Left colon (tissue), 2 donors: Measurements from ENCODE around the gene ARL2. TPM values are rescaled to one million over a fixed set of nuclear protein-coding genes. Genes with fewer than 3 reads are reported as not detected.

Experiments used
- ATAC-seq: fragments of 200-7000 bp; cut with Tn5 transposase; one replicate; pipeline ENCODE4 v1.9.1; 2020; ENCODE audit warnings: mild to moderate bottlenecking, moderate library complexity
- DNase-seq, 2 donors: peaks; one replicate each; pipeline ENCODE4 v3.0.0-alpha.2; 2020
- intact Hi-C, 2 donors: fragments of 100-400 bp; cut with DNase I in 1 of 2; cut with micrococcal nuclease in 1 of 2; formaldehyde crosslinking; loops; one replicate each; pipeline versions ENCODE4 v1.11.2 to v1.14.0; 2022; cut with DNase I, micrococcal nuclease
- total RNA-seq, 2 donors: library from RNA; stranded (reverse); fragmentation: NEBNext Ultra II Directional; extraction: Animal tissue kit (Norgen Biotek cat#: 25700); gene quantifications; one replicate each; pipeline ENCODE4 v1.2.1, GENCODE V29; 2021
- donor health status: DM: no; HTN: no; CAD: no.
- donor health status: DM: yes; HTN: yes; CAD: no.

The ARL2 gene
- total RNA-seq, 2 donors from 2014 or later = 59.1 to 60.3 TPM

DNA sequence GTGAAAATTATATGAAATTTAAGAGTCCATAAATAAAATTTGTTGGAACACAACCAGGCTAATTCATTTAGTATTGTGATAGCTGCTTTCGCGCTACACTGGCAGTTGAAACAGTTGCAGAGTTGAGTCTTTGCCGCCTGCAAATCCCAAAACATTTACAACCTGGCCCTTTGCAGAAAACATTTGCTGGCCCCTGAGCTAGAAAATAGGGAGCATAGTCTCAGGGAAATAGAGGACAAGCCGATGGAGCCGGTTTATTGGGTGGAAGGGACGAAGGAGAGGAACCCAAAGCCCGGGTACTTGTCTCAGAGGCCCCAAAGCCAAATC lies 26.5 kb downstream of the ARL2 start:
- ATAC-seq (no peak), DNase-seq (no peak)
- intact Hi-C loops = no loop called here

DNA sequence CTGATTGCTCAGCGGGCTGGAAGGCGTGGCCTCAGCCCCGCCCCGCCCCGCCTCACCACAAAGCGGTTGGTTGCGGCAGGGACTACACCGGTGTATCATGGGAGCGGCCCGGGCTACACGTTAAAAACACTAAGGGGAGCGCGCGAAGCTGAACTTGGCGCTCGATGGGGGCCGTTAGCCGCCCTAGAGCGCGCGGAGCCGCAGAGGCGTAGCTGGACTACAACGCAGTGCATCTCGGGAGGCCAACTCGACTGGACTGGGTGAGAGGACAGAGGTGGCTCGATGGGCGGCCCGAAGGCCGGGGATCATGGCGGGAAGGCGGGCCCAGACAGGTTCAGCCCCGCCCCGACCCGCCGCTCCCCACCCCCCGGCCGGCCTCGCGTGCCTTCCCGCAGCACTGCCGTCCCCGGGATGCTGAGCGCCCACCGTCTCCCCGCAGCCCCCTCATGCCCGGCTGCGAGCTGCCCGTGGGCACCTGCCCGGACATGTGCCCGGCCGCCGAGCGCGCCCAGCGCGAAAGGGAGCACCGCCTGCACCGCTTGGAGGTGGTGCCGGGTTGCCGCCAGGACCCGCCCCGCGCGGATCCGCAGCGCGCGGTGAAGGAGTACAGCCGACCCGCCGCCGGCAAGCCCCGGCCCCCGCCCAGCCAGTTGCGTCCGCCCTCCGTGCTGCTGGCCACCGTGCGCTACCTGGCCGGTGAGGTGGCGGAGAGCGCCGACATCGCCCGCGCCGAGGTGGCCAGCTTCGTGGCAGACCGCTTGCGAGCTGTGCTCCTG lies 27.1 kb downstream of the ARL2 start, which contains the start of gene SAC3D1:
Gene SAC3D1 (plus strand): TSS at position 364 of the 776 bp plus-strand sequence. CDS start 83 bp downstream, at position 447.
- DNase-seq (peak; percentile 93 to 94), ATAC-seq (peak; percentile 92)
- intact Hi-C loops = no loop called here

DNA sequence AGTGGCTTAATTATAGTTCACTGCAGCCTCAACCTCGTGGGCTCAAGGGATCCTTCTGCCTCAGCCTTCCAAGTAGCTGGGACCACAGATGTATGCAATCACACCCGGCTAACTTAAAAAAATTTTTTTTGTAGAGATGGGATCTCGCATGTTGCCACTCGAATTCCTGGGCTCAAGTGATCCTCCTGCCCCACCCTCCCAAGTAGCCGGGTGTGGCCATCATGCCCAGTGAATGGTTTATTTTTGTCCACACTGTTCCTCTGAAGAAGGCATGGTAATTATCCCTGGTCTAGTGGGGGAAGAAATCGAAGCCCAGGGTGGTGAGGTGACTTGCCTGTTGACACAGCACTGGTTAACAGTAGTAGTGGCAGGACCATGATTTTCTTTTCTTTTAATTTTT lies 28.9 kb downstream of the ARL2 start:
- no peak for DNase-seq
- ATAC-seq = no peak
- intact Hi-C loops = no loop called here

DNA sequence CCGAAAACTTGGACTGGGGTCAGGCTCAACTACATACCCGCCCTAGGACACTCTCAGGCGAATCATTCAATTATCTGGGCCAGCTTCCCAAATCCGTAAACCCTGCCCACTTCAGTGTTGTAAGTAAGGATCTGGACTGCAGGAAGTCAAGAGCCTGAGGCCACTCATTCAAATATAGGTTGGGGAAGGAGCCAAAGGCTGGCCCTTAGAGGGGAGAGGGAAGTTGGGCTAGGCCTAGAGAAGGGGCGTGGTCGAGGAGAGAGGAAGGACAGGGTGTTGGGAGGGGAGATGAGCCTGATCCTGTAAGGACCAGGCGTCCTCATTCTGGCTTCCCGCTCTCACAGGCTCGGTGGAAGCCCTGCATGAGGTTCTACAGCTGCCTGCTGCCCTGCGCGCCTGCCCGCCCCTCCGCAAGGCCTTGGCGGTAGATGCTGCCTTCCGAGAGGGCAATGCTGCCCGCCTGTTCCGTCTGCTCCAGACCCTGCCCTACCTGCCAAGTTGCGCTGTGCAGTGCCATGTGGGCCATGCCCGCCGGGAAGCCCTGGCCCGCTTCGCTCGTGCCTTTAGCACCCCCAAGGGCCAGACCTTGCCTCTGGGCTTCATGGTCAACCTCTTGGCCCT lies 30.0 kb downstream of the ARL2 start:
- DNase-seq (peak in 1 of 2 donors; percentile 47), ATAC-seq (no peak)
- intact Hi-C loops = no loop called here

DNA sequence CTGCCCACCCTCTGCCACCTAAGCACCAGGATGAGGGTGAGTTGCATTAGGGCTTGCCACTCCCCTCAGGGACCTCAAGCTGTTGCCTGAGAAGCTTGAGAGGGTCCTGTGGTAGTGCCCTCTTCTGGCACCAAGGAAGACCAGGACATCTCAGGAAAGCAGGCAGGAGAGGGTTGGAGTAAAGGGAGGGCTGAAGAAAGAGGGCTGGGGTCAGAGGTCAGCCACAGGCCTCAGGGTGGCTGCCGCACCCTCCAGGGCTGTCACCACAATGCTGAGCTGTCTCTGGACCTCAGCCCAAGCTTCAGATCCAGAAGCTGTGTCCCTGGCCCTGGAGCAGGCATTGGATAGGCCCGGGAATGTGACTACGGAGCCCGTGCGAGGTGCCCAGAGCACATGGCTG lies 31.1 kb downstream of the ARL2 start:
- no peak for ATAC-seq

DNA sequence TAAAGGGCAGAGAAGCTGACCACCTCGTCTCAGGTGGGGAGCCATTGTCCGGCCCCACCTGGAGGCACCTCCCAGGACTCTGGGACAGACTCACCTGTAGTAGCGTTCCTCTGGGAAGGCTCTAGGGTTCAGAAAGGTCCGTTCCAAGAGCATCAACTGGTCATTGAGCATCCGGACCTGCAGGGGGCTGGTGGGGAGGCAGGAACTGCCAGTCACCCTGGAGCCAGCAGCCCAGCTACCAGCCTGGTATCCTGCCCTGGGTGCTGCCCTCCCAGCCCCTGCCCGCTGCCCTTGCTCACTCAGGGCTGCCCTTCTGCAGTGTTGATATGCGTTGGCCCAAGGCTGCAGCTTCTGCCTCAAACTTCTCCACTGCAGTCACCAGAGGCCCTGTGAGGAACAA lies 31.8 kb downstream of the ARL2 start:
- no peak for DNase-seq
- no peak for ATAC-seq
- intact Hi-C loops = no loop called here

More for the DNA sequence above, 31.1 kb downstream of the ARL2 start:
- intact Hi-C loops = no loop called here
- no peak for DNase-seq

DNA sequence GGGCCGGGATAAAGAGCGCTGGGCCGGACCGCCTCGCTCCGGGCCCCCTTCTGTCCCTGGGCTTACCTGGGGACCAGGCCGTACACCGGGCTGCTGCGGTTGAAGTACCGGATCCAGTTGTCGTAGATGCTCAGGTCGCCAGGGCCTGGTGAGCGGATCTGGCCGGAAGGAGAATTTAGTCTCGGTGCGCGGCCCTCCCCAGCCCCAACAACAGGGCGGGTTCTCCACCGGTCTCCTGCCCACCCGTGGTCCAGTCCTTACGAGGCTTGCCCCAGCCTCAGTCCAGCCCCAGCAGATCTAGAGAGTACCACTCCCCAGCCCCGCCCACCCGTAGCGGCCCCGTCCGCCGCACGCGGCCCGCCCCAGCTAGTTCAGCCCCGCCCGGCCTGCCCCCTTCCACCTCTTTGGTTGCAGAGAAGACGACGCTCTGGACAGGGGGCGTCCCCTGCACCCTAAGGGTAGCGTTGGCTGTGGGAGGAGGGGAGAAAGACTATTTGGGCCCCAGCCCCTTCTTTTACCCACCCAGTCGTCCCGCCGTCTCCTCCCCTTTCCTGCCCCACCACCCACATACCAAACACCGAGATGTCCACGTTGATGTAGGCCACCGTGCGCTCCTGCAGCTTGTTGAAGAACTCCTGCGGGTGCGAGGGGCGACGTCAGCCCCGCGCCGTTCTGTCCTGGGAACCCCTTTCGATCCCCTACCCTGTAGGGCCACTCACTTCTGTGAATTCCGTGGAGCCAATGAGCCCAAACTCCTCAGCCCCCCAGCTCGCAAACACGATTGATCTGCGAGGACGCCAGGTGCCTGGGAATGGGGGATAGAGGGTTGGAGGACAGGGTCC lies 33.8 kb downstream of the ARL2 start:
- peak in 1 of 2 donors; percentile 40 for DNase-seq
- intact Hi-C loops = no loop called here
- peak; percentile 19 for ATAC-seq

DNA sequence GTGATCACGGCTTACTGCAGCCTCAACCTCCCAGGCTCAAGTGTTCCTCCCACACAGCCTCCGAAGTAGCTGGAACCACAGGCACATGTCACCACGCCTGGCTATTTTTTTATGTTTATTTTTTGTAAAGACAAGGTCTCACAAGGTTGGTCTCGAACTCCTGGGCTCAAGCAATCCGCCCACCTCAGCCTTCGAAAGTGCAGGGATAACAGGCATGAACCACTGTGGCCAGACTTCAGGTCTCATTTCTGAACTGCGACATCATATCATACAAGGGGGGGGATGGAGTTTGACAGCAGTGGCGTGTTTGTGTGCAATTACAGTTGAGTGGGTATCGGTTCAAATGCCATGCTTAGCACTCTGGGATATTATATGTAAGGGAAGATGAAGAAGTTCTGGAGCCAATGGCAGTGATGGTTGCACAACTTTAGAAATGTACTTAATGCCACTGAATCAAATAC lies 37.5 kb downstream of the ARL2 start:
- DNase-seq (no peak), ATAC-seq (no peak)
- intact Hi-C loops = no loop called here

DNA sequence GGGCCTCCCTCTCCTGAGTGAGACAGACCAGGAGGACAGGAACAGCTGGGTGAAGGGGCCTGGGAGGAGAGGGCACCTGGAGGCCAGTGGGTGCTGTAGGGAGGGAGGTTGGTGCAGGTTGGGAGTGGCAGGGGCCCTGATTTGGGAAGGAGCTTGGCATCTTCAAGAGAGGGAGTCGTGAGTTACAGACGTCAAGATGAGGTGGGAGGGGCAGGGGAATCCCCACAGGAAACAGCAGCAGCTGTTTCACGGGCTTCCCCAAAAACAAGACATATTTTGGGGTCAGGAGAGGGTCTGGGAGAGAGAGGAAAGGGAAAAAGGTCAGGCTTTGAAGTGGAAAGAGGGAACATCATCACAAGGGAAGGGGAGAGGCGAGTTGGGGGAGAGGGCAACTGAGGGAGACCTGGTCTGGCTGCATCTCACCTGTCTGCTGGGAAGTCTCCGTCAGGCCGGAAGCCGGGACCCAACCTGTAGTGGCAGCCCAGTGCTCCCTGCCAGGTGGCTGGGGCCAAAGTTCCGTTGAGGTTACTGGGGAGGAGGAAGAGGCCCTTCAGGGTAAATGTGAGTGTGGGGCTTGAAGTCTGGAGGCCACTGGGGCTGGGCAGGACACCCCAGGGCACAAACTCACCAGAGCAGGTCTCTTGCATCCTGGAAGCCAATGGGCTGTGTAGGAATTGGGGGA lies 40.0 kb downstream of the ARL2 start:
- peak; percentile 23 for ATAC-seq
- no peak for DNase-seq
- intact Hi-C loops = no loop called here

DNA sequence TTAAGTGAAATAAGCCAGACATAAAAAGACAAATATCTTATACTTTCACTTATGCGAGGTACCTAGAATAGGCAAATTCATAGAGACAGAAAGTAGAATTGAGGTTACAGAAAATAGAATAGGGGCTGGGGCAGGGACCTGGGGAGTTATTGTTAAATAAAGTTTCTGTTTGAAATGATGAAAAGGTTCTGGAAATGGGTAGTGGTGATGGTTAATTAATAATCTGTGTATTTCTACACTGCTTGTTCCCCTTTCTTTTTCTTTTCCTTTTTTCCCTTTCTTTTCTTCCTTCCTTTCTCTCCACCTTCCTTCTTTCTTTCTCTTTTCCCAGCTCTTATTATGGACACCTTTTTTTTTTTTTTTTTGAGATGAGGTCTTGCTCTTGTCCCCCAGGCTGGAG lies 41.6 kb downstream of the ARL2 start:
- DNase-seq = no peak
- ATAC-seq = no peak
- intact Hi-C loops = no loop called here

DNA sequence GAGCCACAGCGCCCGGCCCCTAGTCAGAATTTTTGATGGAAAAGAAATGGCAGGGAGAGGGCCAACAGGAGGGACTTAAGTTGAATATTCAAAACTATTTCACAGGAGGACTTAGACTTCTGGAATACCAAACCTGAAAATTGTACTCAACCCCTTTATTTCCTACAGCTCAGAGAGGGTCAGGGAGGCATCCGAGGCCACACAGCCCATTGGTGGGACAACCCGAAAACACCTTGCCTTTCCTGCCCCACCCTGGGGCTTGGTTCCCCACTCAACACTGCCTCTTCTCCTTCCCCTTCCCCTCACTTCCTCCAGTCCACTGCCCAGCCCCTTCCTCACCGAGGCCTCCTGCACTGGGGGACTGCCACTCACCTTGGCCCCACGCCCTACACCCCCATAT lies 43.0 kb downstream of the ARL2 start:
- intact Hi-C loops = no loop called here
- DNase-seq = no peak
- ATAC-seq = no peak

DNA sequence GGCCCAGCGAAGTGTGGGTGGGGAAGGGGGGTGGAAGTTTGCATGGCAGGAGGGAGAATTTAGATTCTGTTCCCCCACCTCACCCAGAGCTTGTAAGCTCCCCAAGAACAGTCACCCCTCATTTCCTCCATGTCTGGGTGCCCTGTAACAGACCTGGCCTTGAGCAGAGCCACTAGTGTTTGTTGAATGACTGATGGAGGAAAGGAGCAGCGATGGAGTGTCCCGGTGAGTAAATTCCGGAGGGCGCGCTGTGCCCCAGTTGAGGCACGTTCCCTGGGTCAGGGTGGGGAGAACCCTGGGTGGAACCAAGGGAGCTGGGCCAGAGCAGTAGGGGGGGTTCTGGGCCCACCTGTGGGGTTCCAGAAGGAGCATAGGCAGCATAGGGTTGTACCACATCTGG lies 43.6 kb downstream of the ARL2 start:
- intact Hi-C loops = no loop called here
- no peak for ATAC-seq

DNA sequence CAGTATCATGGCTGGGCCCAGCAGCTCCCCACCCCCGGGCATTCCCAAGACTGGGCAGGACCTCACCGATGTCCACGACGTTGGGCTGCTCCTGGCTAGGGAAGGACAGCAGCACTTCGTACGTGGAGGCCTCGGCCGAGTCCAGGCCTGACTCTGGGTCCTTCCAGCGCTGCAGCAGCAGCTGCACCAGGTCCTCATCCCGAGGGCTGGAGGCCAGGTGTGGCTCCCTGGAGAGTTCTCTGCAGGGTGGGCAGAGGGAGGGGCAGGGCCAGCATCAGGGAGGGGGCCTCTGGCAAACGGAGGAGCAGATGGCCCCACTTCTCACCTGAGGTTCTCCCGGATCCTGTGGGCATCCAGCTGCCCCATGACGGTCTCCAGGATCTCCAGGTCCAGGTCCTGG lies 44.1 kb downstream of the ARL2 start:
- DNase-seq (no peak), ATAC-seq (no peak)
- intact Hi-C loops = no loop called here

More for the DNA sequence above, 43.6 kb downstream of the ARL2 start:
- DNase-seq = no peak

DNA sequence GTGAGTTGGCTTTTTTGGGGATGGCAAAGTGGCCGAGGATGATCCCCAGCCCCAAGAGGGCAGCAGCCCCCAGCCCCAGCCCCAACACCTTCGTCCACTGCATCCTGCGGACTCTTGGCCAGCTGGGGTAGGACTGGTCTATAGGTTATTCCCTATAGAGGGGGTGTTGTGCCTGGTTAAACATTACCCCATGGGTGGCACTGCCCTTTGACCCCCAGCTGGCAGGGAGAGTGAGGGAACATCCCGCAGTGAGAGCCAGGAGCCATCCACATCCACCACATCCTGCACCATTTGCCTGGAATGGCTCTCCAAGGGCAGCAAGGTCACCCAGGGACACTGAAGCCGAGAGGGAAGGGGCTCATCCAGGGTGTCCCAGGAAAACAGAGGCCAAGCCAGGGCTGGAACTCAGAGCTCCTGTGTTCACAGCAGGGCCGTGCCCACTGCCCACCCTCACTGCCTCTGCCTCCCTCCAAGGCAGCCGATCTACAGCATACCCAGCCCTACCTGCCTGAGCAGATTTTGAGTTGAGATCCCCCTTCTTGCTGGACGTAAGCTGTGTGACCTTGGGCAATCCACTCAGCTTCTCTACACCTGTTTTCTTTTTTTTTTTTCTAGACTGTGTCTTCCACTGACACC lies 44.6 kb downstream of the ARL2 start, which contains the start of gene NAALADL1:
Gene NAALADL1 (minus strand): TSS at position 135 of the 636 bp plus-strand sequence. CDS start 32 bp downstream, at position 103.
- intact Hi-C loops = no loop called here
- ATAC-seq (peak; percentile 79), DNase-seq (peak in 1 of 2 donors; percentile 37)

DNA sequence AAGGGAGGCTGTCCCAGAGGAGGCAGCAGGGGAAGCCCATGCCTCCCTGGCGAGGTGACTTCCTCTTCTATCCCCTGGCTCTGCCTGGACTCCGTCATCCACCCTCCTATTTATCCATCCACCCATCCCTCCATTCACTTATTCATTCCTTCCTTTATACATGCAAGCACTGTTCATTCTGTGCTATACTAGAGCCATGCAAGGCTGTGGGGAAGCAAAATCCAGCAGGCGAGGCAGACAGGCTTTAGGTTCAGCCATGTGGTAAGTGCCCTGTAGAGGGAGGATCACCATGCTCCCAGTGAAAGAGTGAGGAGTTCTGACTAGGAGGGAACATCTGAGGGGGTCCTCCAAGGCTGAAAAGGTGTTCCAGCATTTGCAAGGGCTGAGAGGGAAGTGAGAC lies 45.6 kb downstream of the ARL2 start:
- DNase-seq (no peak), ATAC-seq (no peak)
- intact Hi-C loops = no loop called here

DNA sequence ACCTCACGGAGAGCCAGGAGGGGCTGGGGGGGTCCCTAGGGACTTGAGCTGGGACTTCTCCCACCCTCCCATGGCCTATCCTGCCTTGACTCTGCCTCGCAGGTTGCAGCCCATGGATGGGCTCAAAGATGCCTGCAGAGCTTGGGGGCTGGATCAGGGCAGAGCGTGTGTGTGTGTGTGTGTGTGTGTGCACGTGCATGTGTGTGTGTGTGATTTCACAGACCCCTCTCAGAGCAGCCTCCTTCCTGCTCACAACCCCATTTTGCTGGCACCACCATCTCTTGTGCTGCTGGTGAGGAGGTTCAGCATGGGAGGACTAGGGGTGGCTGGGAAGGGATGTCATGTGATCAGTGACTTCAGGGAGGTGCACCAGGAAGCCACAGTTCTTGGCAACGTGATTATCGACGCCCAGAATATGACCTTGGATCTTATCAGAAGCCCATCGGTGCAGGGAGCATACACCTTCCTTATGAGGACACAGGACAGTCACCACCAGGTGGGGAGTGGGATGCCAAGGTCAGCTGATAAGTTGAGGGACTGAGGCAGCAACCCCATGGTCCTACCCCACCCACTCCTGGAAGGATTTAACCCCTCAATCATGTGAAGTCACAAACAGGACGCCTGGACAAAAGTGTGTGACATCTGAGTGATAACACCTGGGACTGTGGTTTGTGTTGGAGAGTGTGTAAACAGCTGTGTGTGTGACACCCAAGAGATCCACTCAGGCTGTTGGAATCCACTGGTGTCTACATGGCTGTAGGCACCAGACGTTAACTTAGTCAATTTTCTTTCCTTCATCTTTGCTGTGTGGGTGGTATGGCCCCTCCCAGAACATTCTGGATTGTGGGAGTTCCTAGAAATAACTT lies 46.2 kb downstream of the ARL2 start:
- DNase-seq (no peak), ATAC-seq (peak; percentile 86)
- intact Hi-C loops = no loop called here

DNA sequence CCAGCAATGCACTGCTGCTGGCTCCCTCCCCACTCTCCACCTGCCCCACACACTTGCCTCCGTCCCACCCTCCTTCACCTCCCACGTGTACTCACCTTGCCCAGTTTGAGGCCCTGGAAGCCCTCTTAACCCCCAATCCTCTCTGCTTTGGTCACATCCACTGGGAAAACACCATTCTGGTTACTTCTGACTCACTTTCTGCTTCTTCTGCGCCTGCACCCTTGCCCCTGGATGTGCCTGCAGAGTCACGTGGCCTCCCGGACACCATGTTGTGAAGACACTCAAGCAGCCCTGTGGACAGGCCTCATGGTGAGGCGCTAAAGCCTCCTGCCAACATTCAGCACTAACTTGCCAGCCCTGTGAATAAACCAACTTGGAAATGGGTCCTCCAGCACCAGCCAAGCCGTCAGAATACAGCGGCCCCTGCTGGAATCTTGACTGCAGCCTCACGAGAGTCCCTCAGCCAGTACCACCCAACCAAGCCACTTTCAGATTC lies 47.0 kb downstream of the ARL2 start:
- intact Hi-C loops = no loop called here
- ATAC-seq = no peak
- no peak for DNase-seq
